ENCODE results near the gene ZNF362. TPM values are rescaled to one million over a fixed set of nuclear protein-coding genes. Genes with fewer than 3 reads are reported as not detected.

ZNF362 gene
- total RNA-seq, 1 experiment from 2014 or later, result 11.1 TPM

GRCh38 chr1:33348676-33349080 lies 92.4 kb downstream of the ZNF362 start:
- DNase-seq (ENCODE audit: low read depth, low spot score), result no peak
- H4K20me1 ChIP-seq (ENCODE audit: insufficient read depth), result no peaks in the 10 kb centered on the region
- RAD21 ChIA-PET (ENCODE audit: low non-redundant PET in 1 of 2, low total read pairs in 2 of 2, uncharacterized antibody in 2 of 2, unreplicated experiment in 2 of 2), result no interaction called here
- peak overlapping the region; percentile 69 to 81 for H3K4me3 ChIP-seq (replicated peaks in 1 of 2; ENCODE audit: low read depth in 1 of 2, low read length in 2 of 2)
- H3K9me3 ChIP-seq (ENCODE audit: control insufficient read depth in 1 of 2, insufficient read depth in 1 of 2, low read depth in 1 of 2, low read length in 2 of 2), result no peaks in the 10 kb centered on the region
- 0 out of 2 replicates have a peak, but pooled peaks have one; percentile 21 for TF ChIP-seq MAX (IDR thresholded peaks at IDR 0.05)
- TF ChIP-seq POLR2AphosphoS5 (IDR thresholded peaks at IDR 0.05; ENCODE audit: low read depth, low read length), result 0 out of 2 replicates have a peak, but pooled peaks have one; percentile 18
- no peak for TF ChIP-seq SRF (IDR thresholded peaks at IDR 0.05; ENCODE audit: low read depth)
- no peak for TF ChIP-seq CBX3 (IDR thresholded peaks at IDR 0.05; ENCODE audit: low read depth)
- TF ChIP-seq SIN3A (IDR thresholded peaks at IDR 0.05; ENCODE audit: low read depth), result no peak
- TF ChIP-seq ZNF274 (IDR thresholded peaks at IDR 0.05; ENCODE audit: low read depth, low read length), result no peak
- TF ChIP-seq TCF7L2 (IDR thresholded peaks at IDR 0.05; ENCODE audit: borderline replicate concordance, extremely low read depth, insufficient read depth, insufficient read length), result peak; percentile 60
- no peak for TF ChIP-seq EGR1 (IDR thresholded peaks at IDR 0.05; ENCODE audit: low read depth)
- BruUV-seq (replicated peaks), result no TSS peak
- POLR2A ChIA-PET, result no interaction called here
- H3K79me2 ChIP-seq (ENCODE audit: insufficient read depth, low read length), result peaks cover 59% of the 10 kb centered on the region
- intact Hi-C loops (cut with micrococcal nuclease), result loop anchor here (10.0 kb wide), 1 partner anchor 224 kb away; no protein-coding TSS in a partner anchor
- no peak overlapping the region for H2AFZ ChIP-seq (ENCODE audit: low read depth, low read length, poor library complexity, severe bottlenecking)
- H3K4me2 ChIP-seq (ENCODE audit: low read length), result peak overlapping the region; percentile 90
- peaks cover 25 to 54% of the 10 kb centered on the region in 2 experiments for H3K4me1 ChIP-seq (ENCODE audit: control insufficient read depth in 1 of 2, insufficient read depth in 2 of 2, low read length in 2 of 2)
- H3K9me2 ChIP-seq (ENCODE audit: insufficient read depth), result no peaks in the 10 kb centered on the region
- H3K9ac ChIP-seq (ENCODE audit: low read length), result peak overlapping the region; percentile 76
- no peak for ATAC-seq
- peak overlapping the region; percentile 85 for H3K27ac ChIP-seq (ENCODE audit: low read depth, low read length)
- CTCF ChIA-PET, result interaction anchor here (1.1 kb wide), 1 partner anchor 53 kb away, joined by 3 read pairs; no protein-coding TSS in a partner anchor
- H3K36me3 ChIP-seq (ENCODE audit: control insufficient read depth in 1 of 2, insufficient read depth in 2 of 2, low read length in 2 of 2), result peaks cover 14 to 22% of the 10 kb centered on the region in 2 experiments
- no peaks in the 10 kb centered on the region for H3K27me3 ChIP-seq (ENCODE audit: insufficient read depth, low read length)

GRCh38 chr1:33349081-33349759 lies 92.9 kb downstream of the ZNF362 start:
- ATAC-seq (peak; percentile 55), DNase-seq (ENCODE audit: low read depth, low spot score) (no peak)
- no peaks in the 10 kb centered on the region for H4K20me1 ChIP-seq (ENCODE audit: insufficient read depth)
- intact Hi-C loops (cut with micrococcal nuclease), result loop anchor here (10.0 kb wide), 1 partner anchor 224 kb away; no protein-coding TSS in a partner anchor
- peak overlapping the region; percentile 85 for H3K27ac ChIP-seq (ENCODE audit: low read depth, low read length)
- peaks cover 53% of the 10 kb centered on the region for H3K79me2 ChIP-seq (ENCODE audit: insufficient read depth, low read length)
- ChIA-PET CTCF (interaction anchor here (1.1 kb wide), 1 partner anchor 53 kb away, joined by 3 read pairs; no protein-coding TSS in a partner anchor), RAD21 (ENCODE audit: low non-redundant PET in 1 of 2, low total read pairs in 2 of 2, uncharacterized antibody in 2 of 2, unreplicated experiment in 2 of 2) (interaction anchor here in 1 of 2 experiments (0.6 kb wide), 1 partner anchor 27 kb away, joined by 5 read pairs; no protein-coding TSS in a partner anchor), POLR2A (interaction anchor here (1.0 kb wide), 1 partner anchor 40 kb away, joined by 3 read pairs; no protein-coding TSS in a partner anchor)
- H3K9me2 ChIP-seq (ENCODE audit: insufficient read depth), result no peaks in the 10 kb centered on the region
- H3K9ac ChIP-seq (ENCODE audit: low read length), result peak overlapping the region; percentile 76
- BruUV-seq (replicated peaks), result no TSS peak
- H3K9me3 ChIP-seq (ENCODE audit: control insufficient read depth in 1 of 2, insufficient read depth in 1 of 2, low read depth in 1 of 2, low read length in 2 of 2), result no peaks in the 10 kb centered on the region
- peak; percentile 95 for TF ChIP-seq ZFX (IDR thresholded peaks at IDR 0.05)
- TF ChIP-seq POLR2AphosphoS5 (IDR thresholded peaks at IDR 0.05; ENCODE audit: low read depth, low read length), result peak; percentile 26; the same call in 1 of the 2 replicates
- TF ChIP-seq ELF1 (IDR thresholded peaks at IDR 0.05; ENCODE audit: borderline replicate concordance, low read depth), result no peak
- H3K4me2 ChIP-seq (ENCODE audit: low read length), result peak overlapping the region; percentile 90
- peaks cover 10 to 22% of the 10 kb centered on the region in 2 experiments for H3K36me3 ChIP-seq (ENCODE audit: control insufficient read depth in 1 of 2, insufficient read depth in 2 of 2, low read length in 2 of 2)
- no peak overlapping the region for H2AFZ ChIP-seq (ENCODE audit: low read depth, low read length, poor library complexity, severe bottlenecking)
- H3K4me1 ChIP-seq (ENCODE audit: control insufficient read depth in 1 of 2, insufficient read depth in 2 of 2, low read length in 2 of 2), result peaks cover 25 to 50% of the 10 kb centered on the region in 2 experiments
- no peaks in the 10 kb centered on the region for H3K27me3 ChIP-seq (ENCODE audit: insufficient read depth, low read length)
- H3K4me3 ChIP-seq (replicated peaks in 1 of 2; ENCODE audit: low read depth in 1 of 2, low read length in 2 of 2), result peak overlapping the region; percentile 69 to 81

Data from HCT116 (cell line).